Raji (cell line): ENCODE data around the gene IP6K3.

Experiments used
- POLR2A ChIP-seq: IDR thresholded peaks from 2 replicates; pipeline ENCODE4 v1.6.1; 2011; ENCODE audit warnings: low read depth, low read length, control low read depth; ENCODE audit not compliant: insufficient read depth

IP6K3 gene

DNA sequence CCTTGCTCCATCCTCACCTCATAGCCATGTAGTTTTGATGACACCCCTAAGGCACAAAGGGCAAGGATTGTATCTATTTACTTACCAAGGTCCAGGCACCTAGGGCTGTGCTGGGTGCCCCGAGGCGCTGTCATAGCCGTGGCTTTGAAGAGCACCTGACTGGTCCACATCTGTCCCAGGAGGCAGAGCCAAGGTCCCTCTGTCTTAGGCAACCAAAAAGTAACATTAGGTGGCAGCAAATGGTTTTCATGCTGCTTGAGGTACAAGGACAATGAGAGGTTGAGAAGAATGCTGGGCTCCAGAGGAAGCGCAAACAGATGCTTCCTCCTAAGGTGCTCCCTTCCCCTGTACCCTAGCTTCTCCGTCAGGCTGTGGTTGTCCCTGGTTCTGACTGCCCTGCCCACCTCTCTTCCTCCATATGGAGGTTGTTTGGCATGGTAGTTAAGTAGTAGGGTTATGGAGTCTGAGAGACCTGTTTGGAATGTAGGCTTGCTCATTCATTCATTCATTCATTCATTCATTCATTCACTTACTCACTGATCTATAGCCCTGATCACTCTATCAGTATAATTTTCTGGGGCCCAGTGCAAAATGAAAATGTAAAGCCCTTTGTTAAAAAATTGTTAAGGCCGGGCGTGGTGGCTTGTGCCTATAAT, 32.2 kb downstream of the IP6K3 start:
- TF ChIP-seq POLR2A, result no peak

DNA sequence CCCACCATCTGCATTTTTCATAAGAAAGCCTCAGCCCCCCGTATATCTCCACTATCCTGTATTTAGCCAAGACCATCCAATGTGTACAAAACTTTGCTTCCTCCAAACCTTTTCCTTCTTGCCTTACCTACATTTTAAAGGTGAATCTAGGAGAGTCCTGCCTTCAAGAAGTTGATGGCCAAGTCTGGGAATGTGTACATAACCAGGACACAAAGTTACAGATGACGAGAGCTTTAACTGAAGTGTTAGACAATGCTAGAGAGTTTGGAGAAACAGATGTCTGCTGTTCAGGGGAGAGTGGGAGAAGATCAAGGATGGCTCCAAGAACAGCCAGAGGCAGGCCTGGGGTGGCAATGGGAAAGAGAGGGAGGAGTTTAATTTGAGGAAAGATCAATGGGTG, 32.9 kb downstream of the IP6K3 start:
- no peak for TF ChIP-seq POLR2A

DNA sequence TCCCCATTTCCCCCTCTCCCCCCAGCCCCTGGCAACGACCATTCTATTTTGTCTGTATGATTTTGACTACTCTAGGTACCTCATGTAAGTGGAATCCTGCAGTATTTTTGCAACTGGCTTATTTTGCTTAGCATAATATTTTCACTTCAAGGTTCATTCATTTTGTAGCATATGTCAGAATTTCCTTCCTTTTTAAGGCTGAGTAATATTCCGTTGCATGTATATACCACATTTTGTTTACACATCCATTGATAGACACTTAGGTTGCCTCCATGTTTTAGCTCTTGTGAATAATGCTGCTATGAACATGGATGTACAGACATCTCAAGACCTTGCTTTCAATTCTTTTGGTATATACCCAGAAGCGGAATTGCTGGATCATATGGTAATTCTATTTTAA, 33.8 kb downstream of the IP6K3 start:
- TF ChIP-seq POLR2A, result no peak

DNA sequence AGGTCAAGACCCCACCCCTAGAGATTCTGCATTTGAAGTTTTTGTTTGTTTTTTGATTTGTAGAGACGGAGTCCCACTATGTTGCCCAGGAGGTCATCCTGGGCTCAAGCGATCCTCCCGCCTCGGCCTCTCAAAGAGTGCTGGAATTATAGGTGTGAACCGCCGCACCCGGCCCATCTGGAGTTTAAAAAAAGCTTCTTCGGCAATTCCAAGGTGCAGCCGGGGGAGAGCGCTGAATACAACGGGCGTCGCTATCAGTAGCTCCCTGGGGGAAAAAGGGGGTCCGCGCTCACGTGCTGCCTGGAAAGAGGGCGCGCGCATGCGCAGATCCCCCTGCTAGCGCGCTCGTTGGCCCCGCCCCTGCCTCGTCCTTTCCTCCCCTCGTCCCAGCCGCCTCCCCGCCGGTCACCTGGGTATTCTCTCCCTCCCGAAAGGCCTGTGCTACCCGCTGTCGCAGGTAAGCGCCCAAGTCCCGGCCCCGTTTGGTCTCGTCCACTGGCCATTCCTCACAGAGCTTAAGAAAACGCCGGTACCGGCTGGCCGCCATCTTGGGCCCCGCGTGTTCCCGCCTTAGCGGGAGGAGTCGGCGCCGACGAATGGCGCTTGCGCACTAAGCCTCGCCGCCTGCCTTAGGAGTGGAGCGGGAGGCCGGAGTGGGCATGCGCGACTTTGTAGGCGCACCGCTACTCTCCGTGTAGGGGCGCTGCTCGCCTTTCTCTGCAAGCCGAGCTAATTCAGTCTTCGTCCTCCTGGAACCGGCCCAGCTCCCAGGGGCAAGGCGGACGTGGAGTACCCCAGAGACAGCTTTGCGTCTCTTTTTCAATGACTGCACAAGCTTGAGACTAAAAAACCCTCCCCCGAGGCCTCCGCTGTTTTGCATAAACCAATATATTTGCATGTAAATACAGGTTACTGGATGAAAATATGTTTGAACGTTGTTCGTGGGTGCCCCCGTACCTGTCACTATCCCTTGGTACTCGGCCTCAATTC, 35.3 kb downstream of the IP6K3 start, which contains the start of gene UQCC2:
TSS of gene UQCC2 (minus strand) at position 561 of the 990 bp plus-strand sequence. CDS start at position 547, 14 bp downstream.
- TF ChIP-seq POLR2A, result peak; percentile 90

DNA sequence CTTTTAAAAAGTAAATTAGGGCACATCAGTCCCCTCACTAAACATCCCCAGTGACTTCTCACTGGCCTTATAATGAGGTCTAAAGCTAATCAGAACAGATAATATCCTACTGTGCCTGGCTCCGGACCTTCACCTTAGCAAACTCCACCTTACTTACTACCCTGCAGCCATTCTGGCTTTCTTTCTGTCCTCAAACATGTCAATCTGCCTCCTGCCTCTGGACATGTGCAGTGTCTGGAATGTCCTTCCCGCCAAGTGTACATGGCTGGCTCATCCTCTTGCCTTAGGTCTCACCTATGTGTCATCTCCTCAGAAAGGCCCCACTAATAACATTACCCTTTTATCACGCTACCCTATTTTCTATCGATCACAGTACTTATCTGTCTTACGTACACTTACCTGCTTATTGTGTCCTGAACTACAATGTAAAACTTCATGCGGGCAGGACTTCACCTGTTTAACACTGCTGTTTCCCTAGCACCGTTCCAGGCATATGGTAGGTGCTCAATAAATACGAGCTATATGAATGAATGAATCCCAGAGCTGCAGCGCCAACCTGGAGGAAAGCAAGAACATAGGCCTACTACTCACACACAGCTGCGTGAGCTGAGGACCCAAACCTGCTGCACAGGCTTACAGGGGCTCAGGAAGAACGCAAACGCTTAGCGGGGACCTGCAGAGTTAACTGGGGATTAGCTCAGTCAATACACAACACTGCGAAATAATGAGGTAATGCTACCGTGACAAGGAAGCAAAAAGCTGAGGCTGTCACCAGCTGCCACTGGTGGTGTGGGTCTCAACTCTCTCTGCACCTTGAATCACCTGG, 36.2 kb downstream of the IP6K3 start:
- no peak for TF ChIP-seq POLR2A

DNA sequence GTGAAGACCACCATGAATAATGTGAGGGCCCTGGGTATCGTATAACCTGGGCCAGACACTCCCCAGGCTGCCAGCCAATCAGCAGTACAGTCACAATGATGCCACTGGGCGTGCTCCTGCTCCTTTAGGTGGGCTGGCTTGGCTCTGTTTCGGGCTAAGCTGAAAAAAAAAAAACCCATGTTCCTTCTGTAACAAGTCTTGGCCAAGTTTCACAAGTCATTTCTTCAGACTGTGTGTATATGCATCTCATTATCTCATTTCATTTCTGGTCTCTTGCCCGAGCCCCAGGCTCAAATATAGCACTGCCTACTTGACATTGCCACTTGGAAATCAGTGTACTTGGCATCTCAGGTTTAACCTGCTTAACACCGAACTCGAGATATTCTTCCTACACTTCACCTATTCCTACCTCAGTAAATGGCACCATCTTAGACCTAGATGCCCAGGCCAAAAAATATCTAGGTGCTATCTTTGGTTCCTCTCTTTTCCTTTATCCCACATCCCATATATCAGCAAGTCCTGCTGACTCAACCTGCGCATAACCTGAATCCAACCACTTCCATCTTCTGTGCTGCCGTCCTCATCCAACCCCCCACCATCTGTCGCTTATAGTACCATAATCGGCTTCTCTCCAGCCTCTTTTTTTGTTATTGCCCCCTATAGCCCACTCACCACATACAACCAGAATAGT, 37.0 kb downstream of the IP6K3 start:
- no peak for TF ChIP-seq POLR2A

DNA sequence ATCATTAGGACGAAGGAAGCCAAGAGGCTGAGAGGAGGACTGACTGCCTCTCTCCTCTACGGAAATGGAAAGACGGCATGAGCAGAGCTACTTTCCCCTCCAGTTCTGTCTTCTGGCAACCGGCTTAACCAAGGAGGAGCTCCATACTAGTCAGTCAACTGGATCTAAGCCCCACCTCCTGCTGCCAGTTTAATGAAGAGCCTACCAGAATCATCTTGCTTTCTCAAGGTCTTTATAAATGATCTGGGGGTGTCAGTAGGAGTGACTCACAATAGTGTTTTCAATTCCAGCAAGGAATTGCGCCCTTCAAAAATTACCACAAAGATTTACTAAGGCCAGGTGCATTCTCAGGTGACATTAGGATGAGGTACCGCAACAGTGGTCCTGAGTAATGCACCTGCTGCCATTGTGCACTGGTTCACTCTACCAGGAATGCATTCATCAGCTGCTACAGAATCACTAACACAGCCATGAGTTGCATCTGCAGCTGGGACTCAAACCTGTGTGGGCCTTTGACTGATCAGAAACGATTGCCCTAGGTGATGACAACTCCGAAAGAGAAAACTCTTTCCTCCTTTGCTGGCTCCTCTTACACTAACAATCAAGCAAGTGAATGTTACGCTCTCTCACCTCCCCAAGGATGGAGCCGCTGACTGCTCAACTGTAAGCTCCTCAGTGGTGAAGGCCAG, 38.0 kb downstream of the IP6K3 start:
- no peak for TF ChIP-seq POLR2A

DNA sequence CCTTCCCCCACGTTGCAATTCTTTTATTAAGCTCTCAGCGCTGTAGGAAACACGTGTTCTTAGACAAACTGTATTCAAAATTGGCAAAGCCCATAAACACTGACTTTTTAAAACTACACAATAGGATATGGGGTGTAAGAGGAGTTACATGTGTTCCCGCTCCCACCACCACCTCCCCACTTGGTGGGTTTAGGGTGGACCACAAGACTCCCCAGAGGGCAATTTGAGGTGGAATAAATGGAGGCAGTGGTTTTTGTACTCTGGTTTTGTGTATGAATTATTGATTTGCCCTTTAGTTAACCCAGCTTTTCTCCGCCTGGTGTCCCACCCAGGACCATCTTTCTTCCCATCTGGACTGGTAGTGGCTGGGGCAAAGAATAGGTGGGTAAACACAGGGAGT, 38.9 kb downstream of the IP6K3 start:
- TF ChIP-seq POLR2A, result no peak

DNA sequence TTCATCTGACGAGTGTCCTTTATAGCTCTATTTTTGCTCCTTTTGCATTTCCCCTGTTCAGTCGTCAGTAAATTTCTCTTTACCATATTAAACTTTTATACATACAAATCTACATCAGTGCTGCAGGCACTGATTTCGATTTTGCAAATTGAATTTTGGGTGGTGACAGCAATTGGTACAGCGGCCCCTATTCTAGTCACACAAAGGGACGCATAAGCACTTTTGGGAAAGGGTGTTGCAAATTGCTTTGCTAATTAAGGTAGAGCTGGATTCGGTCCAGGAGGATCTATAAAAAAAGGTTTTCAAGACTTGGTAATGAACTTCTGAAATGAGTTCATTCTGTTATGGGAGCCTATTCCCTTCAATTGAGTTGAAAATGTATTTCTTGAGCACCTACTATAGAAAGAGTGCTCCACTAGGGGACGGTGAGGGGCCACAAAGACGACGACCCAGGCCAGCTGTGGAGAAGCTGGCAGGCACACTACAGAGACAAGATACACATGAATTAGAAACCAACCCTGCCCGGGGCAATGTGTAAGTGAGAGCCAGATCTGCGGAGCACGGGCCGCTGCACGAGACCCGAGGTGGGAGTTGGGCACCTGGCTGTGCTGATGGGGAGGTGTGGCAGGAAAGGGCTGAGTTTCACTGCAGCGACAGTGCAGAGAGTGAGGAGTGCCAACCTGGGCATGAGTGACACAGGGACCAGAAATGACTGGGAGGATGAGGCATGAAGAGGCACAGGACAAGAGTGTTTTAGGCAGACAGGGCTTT, 40.6 kb downstream of the IP6K3 start:
- no peak for TF ChIP-seq POLR2A

DNA sequence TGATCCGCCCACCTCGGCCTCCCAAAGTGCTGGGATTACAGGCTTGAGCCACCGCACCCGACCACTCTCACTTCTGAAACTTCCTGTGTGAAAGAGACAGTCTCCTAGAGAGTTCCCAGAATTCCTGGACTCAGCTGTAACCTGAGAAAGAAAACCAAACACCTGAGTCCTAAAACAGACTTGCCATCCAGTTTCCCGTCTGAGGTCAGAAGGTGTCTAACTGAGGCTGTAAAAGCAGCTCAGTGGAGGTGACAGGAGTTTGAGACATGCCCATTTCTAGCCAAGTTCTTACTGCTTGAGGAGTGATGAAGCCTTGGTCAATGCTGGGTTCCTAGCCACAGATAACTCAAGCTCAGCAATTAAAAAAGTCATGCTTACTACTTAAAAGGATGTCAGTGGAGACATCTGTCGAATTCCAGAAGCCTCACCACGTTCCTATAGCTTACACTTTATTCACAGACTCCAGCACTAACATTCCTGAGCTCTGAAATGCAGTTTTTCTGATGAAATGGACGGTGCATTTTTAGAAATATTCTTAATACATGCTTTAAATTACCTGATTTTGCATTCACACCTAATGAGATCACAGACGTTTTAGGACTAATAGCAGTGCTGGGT, 41.3 kb downstream of the IP6K3 start:
- TF ChIP-seq POLR2A, result no peak

DNA sequence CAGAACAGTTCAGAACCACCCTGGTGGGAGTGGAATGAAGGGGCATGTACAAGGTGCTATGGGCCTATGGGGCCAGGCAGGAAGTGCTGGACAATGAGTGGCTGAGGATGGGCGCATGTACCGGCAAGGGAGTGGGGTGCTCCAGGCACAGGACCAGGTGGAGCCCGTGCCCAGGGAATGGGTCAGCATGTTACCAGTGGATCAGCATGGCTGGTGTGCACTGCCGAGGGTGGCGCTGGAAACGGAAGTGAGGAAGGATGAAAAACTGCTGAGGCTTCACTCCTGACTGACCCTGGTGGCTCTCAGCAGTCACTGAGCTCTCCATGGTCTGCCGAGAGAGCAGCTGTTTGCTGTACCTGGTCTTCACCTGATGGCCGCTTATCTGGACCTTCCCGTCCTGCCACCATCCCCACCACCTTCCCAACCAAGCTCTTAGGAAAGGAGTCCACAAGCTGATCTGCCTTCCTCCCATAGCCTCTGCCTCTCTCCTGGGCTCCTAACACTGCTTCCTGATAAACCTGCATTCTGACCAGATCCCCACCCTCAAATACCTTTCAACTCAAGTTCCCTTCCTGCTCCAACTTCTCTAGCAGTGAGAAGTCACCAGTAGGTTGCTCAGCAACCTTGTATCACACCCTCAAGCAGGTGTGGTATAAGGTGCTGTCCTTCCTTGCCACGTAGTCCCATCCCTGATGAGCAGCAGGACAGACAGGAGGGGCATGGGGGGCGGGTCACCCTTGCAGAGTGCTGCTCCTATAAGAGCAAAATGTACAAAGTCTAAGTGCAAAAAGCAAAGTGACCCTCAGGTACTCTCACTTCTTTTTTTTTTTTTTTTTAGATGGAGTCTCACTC, 42.3 kb downstream of the IP6K3 start:
- no peak for TF ChIP-seq POLR2A

DNA sequence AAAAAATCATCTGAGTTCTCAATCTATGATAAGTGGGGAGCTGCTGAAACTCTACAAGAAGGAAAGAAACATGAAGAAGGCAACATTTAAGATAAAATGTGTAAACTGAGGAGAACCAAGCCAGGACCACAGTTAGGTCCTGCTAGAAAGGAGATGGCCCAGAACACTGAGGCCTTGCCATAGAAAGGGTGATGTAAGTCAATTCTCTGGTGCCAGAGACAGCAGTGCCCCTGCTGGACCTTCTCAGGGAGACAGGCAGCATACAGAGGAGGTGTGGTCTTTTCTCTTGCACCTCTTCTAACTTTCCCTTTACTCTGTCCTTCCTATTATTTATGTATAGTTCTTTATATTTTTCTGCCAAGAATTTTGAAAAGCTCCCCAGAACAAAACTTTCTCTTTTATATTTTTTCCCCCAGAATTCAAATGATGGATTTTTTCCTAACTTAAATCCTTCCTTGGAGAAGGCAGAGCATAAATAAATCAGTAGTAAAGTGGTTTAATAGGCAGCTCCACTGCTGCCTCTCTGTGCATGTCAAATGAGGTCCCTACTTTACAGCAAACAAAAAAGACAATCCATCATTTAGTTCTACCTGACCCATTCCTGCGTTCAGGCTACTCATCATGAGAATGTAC, 44.2 kb downstream of the IP6K3 start:
- no peak for TF ChIP-seq POLR2A
